Measurements from ENCODE around the gene TMEM59L. TPM values are rescaled to one million over a fixed set of nuclear protein-coding genes. Genes with fewer than 3 reads are reported as not detected.

TMEM59L gene
- total and polyA plus RNA-seq, 12 donors: 0.89 to 14.5 (median 5.4) TPM

- Histone ChIP-seq H3K36me3 (replicated peaks in 1 of 2) (peaks cover 0 to 8% of the 10 kb centered on the region in 2 donors), H3K9me3 (replicated peaks in 1 of 3) (no peaks in the 10 kb centered on the region), H3K4me1 (replicated peaks in 1 of 2) (peaks cover 4 to 33% of the 10 kb centered on the region in 2 donors), H3K4me3 (no peak overlapping the region), H3K27ac (peak overlapping the region in 1 of 5 donors; percentile 56), H3K27me3 (no peaks in the 10 kb centered on the region)
- DNase-seq: no peak
- TF ChIP-seq POLR2A (IDR thresholded peaks at IDR 0.05) (no peak), CTCF (IDR thresholded peaks at IDR 0.05) (no peak)
- WGBS, 4 donors: 79 to 87% (median 82%) methylated on average over 9 to 15 of the region's 15 CpGs
- intact Hi-C loops (cut with DNase I): no loop called here
These were observed 50.5 kb downstream of the TMEM59L start for GRCh38 chr19:18662972-18663732.

GRCh38 chr19:18663940-18664530 lies 51.4 kb downstream of the TMEM59L start:
- H3K9me3 ChIP-seq (replicated peaks in 1 of 3): no peaks in the 10 kb centered on the region
- DNase-seq: peak in 3 of 7 donors; percentile 43 to 54 (median 51)
- H3K4me1 ChIP-seq (replicated peaks in 1 of 2): peaks cover 4 to 25% of the 10 kb centered on the region in 2 donors
- H3K27me3 ChIP-seq: no peaks in the 10 kb centered on the region
- intact Hi-C loops (cut with DNase I): no loop called here
- H3K36me3 ChIP-seq (replicated peaks in 1 of 2): peaks cover 0 to 17% of the 10 kb centered on the region in 2 donors
- WGBS, 4 donors: 40 to 59% (median 47%) methylated on average over 6 to 14 of the region's 14 CpGs; no CpG with 5 or more reads in 1 of the 4 donors
- H3K27ac ChIP-seq: peak overlapping the region in 2 of 5 donors; percentile 56
- no peak for TF ChIP-seq CTCF (IDR thresholded peaks at IDR 0.05)
- no peak for TF ChIP-seq POLR2A (IDR thresholded peaks at IDR 0.05)
- H3K4me3 ChIP-seq: no peak overlapping the region

GRCh38 chr19:18665771-18666202 lies 53.1 kb downstream of the TMEM59L start:
- no peak for TF ChIP-seq CTCF (IDR thresholded peaks at IDR 0.05)
- no peak for TF ChIP-seq POLR2A (IDR thresholded peaks at IDR 0.05)
- Histone ChIP-seq H3K27me3 (no peaks in the 10 kb centered on the region), H3K36me3 (replicated peaks in 1 of 2) (peaks cover 0 to 28% of the 10 kb centered on the region in 2 donors), H3K4me3 (no peak overlapping the region), H3K27ac (no peak overlapping the region), H3K9me3 (replicated peaks in 1 of 3) (no peaks in the 10 kb centered on the region), H3K4me1 (replicated peaks in 1 of 2) (peaks cover 0 to 7% of the 10 kb centered on the region in 2 donors)
- no peak for DNase-seq
- WGBS, 4 donors: 86 to 98% (median 94%) methylated on average over 11 to 22 of the region's 22 CpGs
- intact Hi-C loops (cut with DNase I): no loop called here

GRCh38 chr19:18666317-18666716 lies 53.6 kb downstream of the TMEM59L start:
- intact Hi-C loops (cut with DNase I): no loop called here
- Histone ChIP-seq H3K27me3 (no peaks in the 10 kb centered on the region), H3K4me3 (no peak overlapping the region), H3K9me3 (replicated peaks in 1 of 3) (no peaks in the 10 kb centered on the region), H3K36me3 (replicated peaks in 1 of 2) (peaks cover 0 to 28% of the 10 kb centered on the region in 2 donors), H3K27ac (no peak overlapping the region), H3K4me1 (replicated peaks in 1 of 2) (peaks cover 0 to 5% of the 10 kb centered on the region in 2 donors)
- WGBS, 4 donors: 76 to 87% (median 85%) methylated on average over 9 to 12 of the region's 12 CpGs
- TF ChIP-seq POLR2A (IDR thresholded peaks at IDR 0.05) (no peak), CTCF (IDR thresholded peaks at IDR 0.05) (no peak)
- DNase-seq: no peak

Measured in adrenal gland (tissue), 12 donors.